OCI-LY1 (cell line): ENCODE measurements around the gene ODAD3.

Experiments
- H2AFZ ChIP-seq: fragments of 200-600 bp; sonication (generic), shearing (Covaris generic); 2 replicates; pipeline ENCODE4 v1.6.0; 2014; ENCODE audit warnings: antibody characterized with exemption, mild to moderate bottlenecking, low read length
- H3F3A ChIP-seq: fragments of 200-600 bp; sonication (generic), shearing (Covaris generic); 2 replicates; pipeline ENCODE4 v1.6.0; 2014; ENCODE audit warnings: mild to moderate bottlenecking, antibody characterized with exemption, low read length, moderate library complexity; ENCODE audit not compliant: insufficient read depth
- H3K27ac ChIP-seq: fragments of 200-600 bp; sonication (generic); 2 replicates; pipeline ENCODE4 v1.5.1; 2014; ENCODE audit warnings: low read length, mixed run types, mild to moderate bottlenecking, low read depth; ENCODE audit not compliant: poor library complexity, severe bottlenecking
- H3K27me3 ChIP-seq: fragments of 200-600 bp; sonication (generic); 2 replicates; pipeline ENCODE4 v1.6.0; 2014; ENCODE audit warnings: antibody characterized with exemption, mild to moderate bottlenecking, low read length, moderate library complexity; ENCODE audit not compliant: insufficient read depth
- H3K36me3 ChIP-seq: fragments of 200-600 bp; sonication (generic); 2 replicates; pipeline ENCODE4 v1.6.1; 2014; ENCODE audit warnings: mild to moderate bottlenecking, antibody characterized with exemption, low read length, moderate library complexity, mixed read lengths; ENCODE audit not compliant: insufficient read depth
- H3K4me1 ChIP-seq: fragments of 200-600 bp; sonication (generic); 2 replicates; pipeline ENCODE4 v1.5.1; 2014; ENCODE audit warnings: mild to moderate bottlenecking, low read length, moderate library complexity; ENCODE audit not compliant: insufficient read depth, severe bottlenecking
- H3K4me2 ChIP-seq: fragments of 200-600 bp; sonication (generic), shearing (Covaris generic); 2 replicates; pipeline ENCODE4 v1.6.1; 2014; ENCODE audit warnings: low read length
- H3K4me3 ChIP-seq: fragments of 200-600 bp; sonication (generic); 2 replicates; pipeline ENCODE4 v1.5.1; 2014; ENCODE audit warnings: low read length, low read depth, mild to moderate bottlenecking, mixed read lengths; ENCODE audit not compliant: poor library complexity, severe bottlenecking
- H3K79me2 ChIP-seq: fragments of 200-600 bp; shearing (Covaris generic); 2 replicates; pipeline ENCODE4 v1.6.1; 2016; ENCODE audit warnings: mixed run types, low read length, mixed read lengths; ENCODE audit not compliant: insufficient read depth
- H3K9ac ChIP-seq: fragments of 200-600 bp; sonication (generic), shearing (Covaris generic); 2 replicates; pipeline ENCODE4 v1.6.1; 2014; ENCODE audit warnings: mild to moderate bottlenecking, low read length, mixed read lengths
- H3K9me2 ChIP-seq: fragments of 200-600 bp; sonication (generic), shearing (Covaris generic); 2 replicates; pipeline ENCODE4 v1.6.1; 2014; ENCODE audit warnings: low read depth, mild to moderate bottlenecking, low read length, mixed read lengths
- H3K9me3 ChIP-seq: fragments of 200-600 bp; shearing (Covaris generic); 2 replicates; pipeline ENCODE4 v1.6.1; 2014; ENCODE audit warnings: low read length, mixed read lengths
- H4K20me1 ChIP-seq: fragments of 200-600 bp; sonication (generic), shearing (Covaris generic); 2 replicates; pipeline ENCODE4 v1.6.0; 2016; ENCODE audit warnings: mild to moderate bottlenecking, low read length; ENCODE audit not compliant: insufficient read depth
- EZH2 ChIP-seq: fragments of 200-600 bp; sonication (generic), shearing (Covaris generic); IDR thresholded peaks from 2 replicates; pipeline ENCODE4 v1.8.0; 2017; ENCODE audit warnings: borderline replicate concordance, mixed run types, mild to moderate bottlenecking, antibody characterized with exemption, low read length, moderate library complexity, mixed read lengths
- TF ChIP-seq, protein P1 (sequence below): fragments of 200-600 bp; sonication (generic), shearing (Covaris generic); IDR thresholded peaks from 2 replicates; pipeline ENCODE4 v1.5.1; 2017; ENCODE audit warnings: mild to moderate bottlenecking, antibody characterized with exemption, low read length, moderate library complexity, mixed read lengths

ODAD3 gene

DNA sequence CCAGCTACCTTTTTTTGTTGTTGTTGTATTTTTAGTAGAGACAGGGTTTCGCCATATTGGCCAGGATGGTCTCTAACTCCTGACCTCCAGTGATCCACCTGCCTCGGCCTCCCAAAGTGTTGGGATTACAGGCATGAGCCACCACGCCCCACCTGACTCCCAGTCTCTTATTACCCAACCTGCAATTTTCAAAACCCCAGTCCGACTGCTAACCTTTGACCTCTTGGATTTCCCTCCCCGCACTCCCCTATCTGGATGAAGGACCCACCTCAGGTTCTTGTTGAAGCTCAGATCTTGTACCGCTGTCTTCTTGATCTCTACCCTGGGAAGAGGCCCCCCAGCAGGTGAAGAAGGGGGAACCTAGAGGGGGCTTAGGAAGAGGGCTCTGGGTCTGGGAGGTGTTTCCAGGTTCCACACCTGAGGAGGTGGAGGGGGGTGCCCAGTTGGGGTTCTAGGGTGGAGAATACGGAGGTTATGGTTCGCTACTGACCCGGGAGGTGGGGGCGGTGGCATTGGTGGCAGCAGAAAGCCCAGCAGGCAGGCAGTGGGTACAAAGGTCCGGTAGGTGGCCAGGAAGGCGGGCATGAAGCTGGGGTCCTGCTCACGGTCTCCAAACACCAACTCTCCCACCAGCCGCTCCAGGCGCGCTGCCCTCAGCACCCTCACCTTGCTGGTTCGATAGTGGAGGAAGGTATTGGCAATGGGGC lies 18.4 kb downstream of the ODAD3 start:
- Histone ChIP-seq H3K27ac (no peak overlapping the region), H3K79me2 (no peaks in the 10 kb centered on the region), H3K27me3 (no peaks in the 10 kb centered on the region; the same call in 1 of the 2 replicates), H3K9ac (no peak overlapping the region), H3K36me3 (no peaks in the 10 kb centered on the region), H3K4me2 (no peak overlapping the region), H3K9me3 (no peaks in the 10 kb centered on the region), H2AFZ (no peak overlapping the region), H3F3A (no peaks in the 10 kb centered on the region), H3K4me3 (no peak overlapping the region), H3K9me2 (no peaks in the 10 kb centered on the region), H3K4me1 (peaks cover 8% of the 10 kb centered on the region), H4K20me1 (no peaks in the 10 kb centered on the region)
- no peak for TF ChIP-seq EZH2
- TF ChIP-seq, protein P1, sequence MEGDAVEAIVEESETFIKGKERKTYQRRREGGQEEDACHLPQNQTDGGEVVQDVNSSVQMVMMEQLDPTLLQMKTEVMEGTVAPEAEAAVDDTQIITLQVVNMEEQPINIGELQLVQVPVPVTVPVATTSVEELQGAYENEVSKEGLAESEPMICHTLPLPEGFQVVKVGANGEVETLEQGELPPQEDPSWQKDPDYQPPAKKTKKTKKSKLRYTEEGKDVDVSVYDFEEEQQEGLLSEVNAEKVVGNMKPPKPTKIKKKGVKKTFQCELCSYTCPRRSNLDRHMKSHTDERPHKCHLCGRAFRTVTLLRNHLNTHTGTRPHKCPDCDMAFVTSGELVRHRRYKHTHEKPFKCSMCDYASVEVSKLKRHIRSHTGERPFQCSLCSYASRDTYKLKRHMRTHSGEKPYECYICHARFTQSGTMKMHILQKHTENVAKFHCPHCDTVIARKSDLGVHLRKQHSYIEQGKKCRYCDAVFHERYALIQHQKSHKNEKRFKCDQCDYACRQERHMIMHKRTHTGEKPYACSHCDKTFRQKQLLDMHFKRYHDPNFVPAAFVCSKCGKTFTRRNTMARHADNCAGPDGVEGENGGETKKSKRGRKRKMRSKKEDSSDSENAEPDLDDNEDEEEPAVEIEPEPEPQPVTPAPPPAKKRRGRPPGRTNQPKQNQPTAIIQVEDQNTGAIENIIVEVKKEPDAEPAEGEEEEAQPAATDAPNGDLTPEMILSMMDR: no peak

DNA sequence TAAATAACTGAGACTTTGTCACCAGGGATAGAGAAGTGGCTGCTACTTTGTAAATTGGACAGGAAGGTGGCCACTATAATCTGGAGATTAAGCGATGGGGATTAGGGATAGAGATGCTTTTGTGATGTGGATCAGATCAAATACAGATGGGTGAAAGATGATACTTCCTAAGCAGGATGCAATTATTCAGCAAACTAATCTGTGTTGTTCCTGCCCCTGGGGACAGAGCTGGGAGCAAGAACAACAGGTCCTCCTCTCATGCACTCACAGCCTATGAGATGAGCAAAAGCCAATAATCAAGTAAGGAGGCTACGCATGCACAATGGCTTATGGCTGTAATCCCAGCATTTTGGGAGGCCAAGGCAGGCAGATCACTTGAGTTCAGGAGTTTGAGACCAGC lies 20.4 kb downstream of the ODAD3 start:
- no peaks in the 10 kb centered on the region for H3K36me3 ChIP-seq
- no peaks in the 10 kb centered on the region for H4K20me1 ChIP-seq
- H3K79me2 ChIP-seq: no peaks in the 10 kb centered on the region
- H3K27me3 ChIP-seq: no peaks in the 10 kb centered on the region
- no peak overlapping the region for H3K27ac ChIP-seq
- no peak overlapping the region for H3K4me2 ChIP-seq
- no peaks in the 10 kb centered on the region for H3K9me2 ChIP-seq
- H3K9me3 ChIP-seq: no peaks in the 10 kb centered on the region
- no peak overlapping the region for H2AFZ ChIP-seq
- H3K4me3 ChIP-seq: no peak overlapping the region
- no peak for TF ChIP-seq EZH2
- TF ChIP-seq, protein P1: no peak
- no peak overlapping the region for H3K9ac ChIP-seq
- H3F3A ChIP-seq: no peaks in the 10 kb centered on the region
- H3K4me1 ChIP-seq: peaks cover 8% of the 10 kb centered on the region

DNA sequence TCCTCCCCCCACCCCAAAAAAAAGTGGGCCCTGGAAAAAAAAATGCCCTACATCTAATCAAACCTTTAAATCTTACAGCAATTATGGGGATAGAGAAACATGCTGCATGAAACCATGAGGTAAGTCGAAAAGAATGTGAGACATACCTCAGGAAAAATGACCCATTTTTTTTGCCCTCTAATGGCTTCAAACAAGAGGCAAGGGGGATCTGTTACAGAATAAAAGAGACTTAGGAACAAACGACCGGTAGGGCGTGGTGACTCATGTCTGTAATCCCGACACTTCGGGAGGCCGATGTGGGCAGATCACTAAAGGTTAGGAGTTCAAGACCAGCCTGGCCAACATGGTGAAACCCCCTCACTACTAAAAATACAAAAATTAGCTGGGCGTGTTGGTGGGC lies 24.2 kb downstream of the ODAD3 start:
- no peak overlapping the region for H3K27ac ChIP-seq
- H3K4me3 ChIP-seq: no peak overlapping the region
- H3K4me2 ChIP-seq: no peak overlapping the region
- H3K9me2 ChIP-seq: no peaks in the 10 kb centered on the region
- H4K20me1 ChIP-seq: no peaks in the 10 kb centered on the region
- no peak overlapping the region for H3K9ac ChIP-seq
- no peaks in the 10 kb centered on the region for H3K4me1 ChIP-seq
- no peak for TF ChIP-seq EZH2
- TF ChIP-seq, protein P1: no peak
- H3K79me2 ChIP-seq: no peaks in the 10 kb centered on the region
- H3K36me3 ChIP-seq: no peaks in the 10 kb centered on the region
- H3K9me3 ChIP-seq: no peaks in the 10 kb centered on the region
- H3F3A ChIP-seq: no peaks in the 10 kb centered on the region
- no peak overlapping the region for H2AFZ ChIP-seq
- no peaks in the 10 kb centered on the region for H3K27me3 ChIP-seq
